D721Med (cell line): ENCODE data around the gene TRAPPC2B.
A peak's percentile ranks its signal among the peaks of the same experiment; 100 is the strongest.

Experiments used
- DNase-seq: peaks from one replicate; pipeline ENCODE4 v3.0.0; 2011; ENCODE audit warnings: low spot score; ENCODE audit not compliant: insufficient read length
- FAIRE-seq: peaks from 2 replicates; lab custom pipeline; 2011; peaks lifted over from hg19 to GRCh38; lab: Jason Lieb, UNC
- TF ChIP-seq, protein P1 (sequence below): IDR thresholded peaks from 2 replicates; pipeline ENCODE4 v1.5.1; 2012; ENCODE audit warnings: mild to moderate bottlenecking, control low read depth; ENCODE audit not compliant: insufficient read depth; ENCODE audit errors: missing control alignments

The TRAPPC2B gene

DNA sequence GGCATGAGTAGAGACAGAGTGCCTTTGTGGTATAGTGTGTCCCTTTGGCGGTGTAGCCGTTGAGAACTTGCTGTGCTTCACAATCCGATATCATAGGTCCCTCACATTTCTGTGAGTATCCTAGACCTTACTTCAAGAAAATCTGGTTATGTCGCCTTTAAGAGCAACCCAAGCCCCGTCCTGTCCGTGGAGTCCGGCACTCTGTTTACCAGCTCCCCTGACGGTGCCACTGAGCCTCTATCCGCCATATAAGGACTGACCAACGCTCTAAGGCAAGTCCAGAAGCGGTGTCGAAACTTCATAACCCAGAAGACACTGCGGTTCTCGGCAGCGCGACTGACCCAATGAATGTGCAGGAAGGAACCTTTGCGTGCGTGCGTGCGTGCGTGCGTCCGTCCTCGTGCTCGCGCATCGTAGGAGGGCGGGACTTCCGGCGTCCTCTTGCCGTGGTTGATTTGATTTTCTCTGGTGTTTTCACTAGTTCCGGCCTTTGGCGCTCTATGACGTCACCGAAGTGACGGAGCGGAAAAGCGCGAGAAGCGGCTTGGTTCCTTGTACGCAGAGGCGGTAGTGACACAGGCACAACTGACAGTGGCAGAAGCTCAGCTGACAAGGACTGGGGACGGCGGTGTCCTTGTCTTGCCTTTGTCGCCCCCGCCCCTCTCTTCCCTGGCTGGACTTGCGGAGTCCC lies at the start of gene TRAPPC2B, which contains the start of gene ZNF547:
Gene TRAPPC2B (plus strand): TSS at position 555 of the 691 bp plus-strand sequence. CDS start 1,283 bp downstream, outside the sequence.
Gene ZNF547 (plus strand): TSS at position 555 of the 691 bp plus-strand sequence. CDS start 5,005 bp downstream, outside the sequence.
- TF ChIP-seq, protein P1, sequence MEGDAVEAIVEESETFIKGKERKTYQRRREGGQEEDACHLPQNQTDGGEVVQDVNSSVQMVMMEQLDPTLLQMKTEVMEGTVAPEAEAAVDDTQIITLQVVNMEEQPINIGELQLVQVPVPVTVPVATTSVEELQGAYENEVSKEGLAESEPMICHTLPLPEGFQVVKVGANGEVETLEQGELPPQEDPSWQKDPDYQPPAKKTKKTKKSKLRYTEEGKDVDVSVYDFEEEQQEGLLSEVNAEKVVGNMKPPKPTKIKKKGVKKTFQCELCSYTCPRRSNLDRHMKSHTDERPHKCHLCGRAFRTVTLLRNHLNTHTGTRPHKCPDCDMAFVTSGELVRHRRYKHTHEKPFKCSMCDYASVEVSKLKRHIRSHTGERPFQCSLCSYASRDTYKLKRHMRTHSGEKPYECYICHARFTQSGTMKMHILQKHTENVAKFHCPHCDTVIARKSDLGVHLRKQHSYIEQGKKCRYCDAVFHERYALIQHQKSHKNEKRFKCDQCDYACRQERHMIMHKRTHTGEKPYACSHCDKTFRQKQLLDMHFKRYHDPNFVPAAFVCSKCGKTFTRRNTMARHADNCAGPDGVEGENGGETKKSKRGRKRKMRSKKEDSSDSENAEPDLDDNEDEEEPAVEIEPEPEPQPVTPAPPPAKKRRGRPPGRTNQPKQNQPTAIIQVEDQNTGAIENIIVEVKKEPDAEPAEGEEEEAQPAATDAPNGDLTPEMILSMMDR, result no peak
- DNase-seq (peak; percentile 81), FAIRE-seq (peak; percentile 88)

DNA sequence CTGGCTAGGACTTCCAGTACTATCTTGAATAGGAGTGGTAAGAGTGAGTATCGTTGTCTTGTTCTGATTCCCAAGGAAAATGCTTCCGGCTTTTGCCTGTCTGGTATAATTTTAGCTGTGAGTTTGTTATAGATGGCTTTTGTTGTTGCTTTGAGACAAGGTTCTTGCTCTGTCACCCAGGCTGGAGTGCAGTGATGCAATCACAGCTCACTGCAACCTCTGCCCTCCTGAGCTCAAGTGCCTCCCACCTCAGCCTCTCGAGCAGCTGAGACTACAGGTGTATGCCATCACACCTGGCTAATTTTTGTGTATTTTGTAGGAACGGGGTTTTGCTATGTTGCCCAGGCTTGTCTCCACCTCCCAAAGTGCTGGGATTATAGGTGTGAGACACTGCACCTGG lies 49.2 kb upstream of the TRAPPC2B start:
- FAIRE-seq, result no peak
- no peak for DNase-seq
- TF ChIP-seq, protein P1, result no peak

DNA sequence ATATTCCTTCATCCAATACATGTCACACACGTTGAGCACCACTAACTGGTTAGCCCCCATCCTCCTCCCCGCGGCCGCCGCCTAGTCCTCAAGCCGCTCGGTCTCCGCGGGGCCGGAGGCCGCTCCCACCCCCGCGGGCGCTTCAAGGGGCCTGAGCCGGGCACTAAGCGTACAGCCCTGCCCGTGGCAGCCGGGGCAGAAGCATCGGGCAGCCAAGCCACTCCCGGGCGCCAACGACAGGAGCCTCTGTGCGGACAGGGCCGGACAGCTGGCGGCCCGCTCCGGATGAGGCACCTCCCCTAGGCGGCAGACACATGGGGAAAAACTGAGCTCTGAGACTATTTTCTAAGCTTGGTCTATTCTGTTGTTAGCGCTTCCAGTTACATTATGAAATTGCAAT lies 45.8 kb upstream of the TRAPPC2B start:
- FAIRE-seq, result no peak
- TF ChIP-seq, protein P1, result no peak
- DNase-seq, result no peak

DNA sequence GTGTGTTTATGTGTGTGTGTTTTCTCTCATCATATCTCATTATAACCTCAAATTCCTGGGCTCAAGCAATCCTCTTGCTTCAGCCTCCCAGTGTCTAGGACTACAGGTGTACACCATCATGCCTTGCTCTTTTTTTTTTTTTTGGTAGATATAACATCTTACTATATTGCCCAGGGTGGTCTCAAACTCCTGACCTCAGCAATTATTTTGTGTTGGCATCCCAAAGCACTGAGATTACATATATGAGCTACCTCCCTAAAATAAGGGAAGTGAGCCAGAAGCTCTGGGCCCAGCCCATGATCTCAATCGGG lies 43.5 kb upstream of the TRAPPC2B start:
- TF ChIP-seq, protein P1, result no peak
- FAIRE-seq (no peak), DNase-seq (no peak)

DNA sequence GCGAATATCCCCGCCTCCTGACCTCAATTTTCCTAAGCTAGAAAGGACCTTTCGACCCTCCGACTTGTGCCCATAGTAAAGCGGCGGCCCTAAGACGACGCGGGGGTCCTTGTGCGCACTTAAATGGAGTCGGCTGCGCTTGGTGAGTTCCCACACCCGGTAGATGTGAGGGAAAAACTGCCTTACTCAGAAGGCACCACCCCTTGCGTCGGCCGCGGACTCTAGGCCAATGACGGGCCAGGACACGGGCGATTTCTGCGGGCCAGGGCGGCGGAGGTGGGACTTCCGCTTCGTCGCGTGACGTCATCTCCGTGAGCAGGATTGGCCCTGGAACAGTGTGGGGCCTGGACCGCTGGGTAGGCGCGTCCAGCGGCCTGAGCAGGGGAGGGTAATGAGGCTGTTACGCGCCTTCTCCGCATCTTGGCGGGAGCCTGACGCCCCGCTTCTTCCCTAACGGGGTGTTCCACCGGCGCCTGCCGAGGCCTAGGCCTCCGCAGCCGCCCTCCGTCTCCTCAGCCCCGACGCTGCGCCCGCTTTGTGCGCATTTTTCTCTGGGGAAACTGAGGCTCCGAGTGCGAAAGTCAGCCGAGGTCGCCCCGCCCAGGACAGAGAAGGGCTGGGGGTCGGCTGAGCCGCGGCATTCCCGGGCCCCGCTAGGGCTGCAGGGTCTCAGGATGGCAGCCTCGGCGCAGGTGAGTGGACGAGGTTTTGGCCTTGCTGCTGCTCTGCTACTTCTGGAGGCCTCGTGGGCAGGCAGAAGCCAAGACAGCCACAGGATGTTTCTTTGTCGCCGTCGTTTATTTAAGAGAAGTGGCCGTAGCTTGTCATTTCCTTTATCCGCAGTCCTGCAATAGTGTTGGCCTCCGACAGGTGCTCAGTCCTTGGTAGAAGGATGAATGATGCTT lies 42.9 kb upstream of the TRAPPC2B start, which contains the start of gene ZNF543:
Gene ZNF543 (plus strand): TSS at position 293 of the 905 bp plus-strand sequence. CDS start 382 bp downstream, at position 675.
- TF ChIP-seq, protein P1, result no peak
- FAIRE-seq (no peak), DNase-seq (peak; percentile 94)

DNA sequence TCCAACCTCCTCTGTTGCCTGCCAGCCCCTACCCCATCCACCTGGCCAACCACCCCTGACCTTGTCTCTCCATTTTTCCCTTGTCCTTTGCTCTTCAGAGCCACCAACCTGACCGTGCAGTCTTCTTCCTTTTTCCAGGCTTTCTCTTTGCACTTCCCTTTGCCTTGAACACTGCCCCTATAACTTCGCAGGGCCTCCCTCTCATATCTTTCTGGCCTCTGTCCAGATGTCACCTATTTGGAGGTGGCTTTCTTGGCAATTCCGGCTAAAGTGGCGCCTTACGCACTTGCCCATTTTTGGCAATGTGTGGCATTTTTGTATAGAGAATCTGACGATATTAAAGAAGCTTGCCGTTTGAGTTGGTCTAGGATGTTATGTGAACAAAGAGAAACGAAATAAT lies 42.2 kb upstream of the TRAPPC2B start:
- DNase-seq, result no peak
- TF ChIP-seq, protein P1, result no peak
- no peak for FAIRE-seq
